ENCODE results near the gene GRIK2. TPM values are rescaled to one million over a fixed set of nuclear protein-coding genes. Genes with fewer than 3 reads are reported as not detected.

GRIK2 gene
- total RNA-seq, 1 experiment from 2014 or later, result 0.70 TPM

DNA sequence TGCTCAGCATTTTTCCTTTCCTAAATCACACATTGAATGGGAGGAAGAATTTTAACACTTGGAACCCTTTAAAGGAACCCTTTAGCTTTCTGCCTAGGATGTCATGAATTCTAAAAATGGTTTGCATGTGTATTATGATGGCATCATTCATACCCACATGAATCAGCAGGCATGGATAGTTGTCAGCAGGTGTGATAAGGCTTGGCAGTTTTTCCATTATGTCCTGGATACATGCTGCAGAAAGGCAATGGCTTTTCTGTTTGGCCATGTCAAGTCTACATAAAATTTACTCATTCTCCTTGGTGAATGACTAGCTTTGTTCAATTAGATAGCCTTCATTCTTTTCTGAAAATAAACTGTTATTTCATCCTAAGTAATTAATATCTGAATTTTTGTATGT lies 353.7 kb downstream of the GRIK2 start:
- Histone ChIP-seq H2BK120ac (ENCODE audit: low read depth, low read length, poor library complexity, severe bottlenecking) (no peak overlapping the region), H4K8ac (replicated peaks; ENCODE audit: insufficient read length, low read depth, low read length) (no peak overlapping the region), H3K79me2 (ENCODE audit: insufficient read depth, low read length) (no peaks in the 10 kb centered on the region), H3K56ac (ENCODE audit: insufficient read length, low read depth, low read length) (no peak overlapping the region), H3K18ac (ENCODE audit: insufficient read length, low read depth, low read length) (no peak overlapping the region), H4K91ac (ENCODE audit: insufficient read length, low read depth, low read length) (no peak overlapping the region), H3K79me1 (ENCODE audit: insufficient read depth, low read depth, low read length, poor library complexity, severe bottlenecking) (no peaks in the 10 kb centered on the region), H4K5ac (ENCODE audit: insufficient read length, low read depth, low read length) (no peak overlapping the region), H2BK5ac (ENCODE audit: insufficient read length, low read length) (no peak overlapping the region), H3K27me3 (ENCODE audit: insufficient read depth, low read length) (no peaks in the 10 kb centered on the region), H3K4ac (ENCODE audit: low read depth, low read length) (no peak overlapping the region), H3K14ac (ENCODE audit: insufficient read depth, low read length) (no peak overlapping the region), H2AFZ (ENCODE audit: low read length) (no peak overlapping the region), H2AK5ac (ENCODE audit: insufficient read length, low read length) (no peak overlapping the region), H3K23me2 (ENCODE audit: insufficient read length, low read depth, low read length, poor library complexity, severe bottlenecking) (no peaks in the 10 kb centered on the region), H3T11ph (ENCODE audit: low read length) (no peak overlapping the region), H4K20me1 (ENCODE audit: control insufficient read depth, insufficient read depth, insufficient read length) (no peaks in the 10 kb centered on the region), H3K4me1 (ENCODE audit: insufficient read depth, low read length) (peaks cover 2% of the 10 kb centered on the region; the same call in 1 of the 2 replicates), H2BK15ac (ENCODE audit: low read depth, low read length) (no peak overlapping the region), H3K9ac (ENCODE audit: extremely low read depth, insufficient read length, low read length) (no peak overlapping the region), H2BK12ac (ENCODE audit: insufficient read length, low read depth, low read length) (no peak overlapping the region), H3K23ac (ENCODE audit: insufficient read length, low read depth, low read length) (no peak overlapping the region), H3K9me3 (ENCODE audit: control insufficient read depth, low read depth, low read length) (no peaks in the 10 kb centered on the region), H2BK20ac (ENCODE audit: low read depth, low read length, poor library complexity, severe bottlenecking) (no peak overlapping the region), H3K27ac (ENCODE audit: insufficient read length, low read depth, low read length) (no peak overlapping the region), H3K4me2 (ENCODE audit: insufficient read depth, insufficient read length, low read length) (no peak overlapping the region)
- TF ChIP-seq, protein P1, sequence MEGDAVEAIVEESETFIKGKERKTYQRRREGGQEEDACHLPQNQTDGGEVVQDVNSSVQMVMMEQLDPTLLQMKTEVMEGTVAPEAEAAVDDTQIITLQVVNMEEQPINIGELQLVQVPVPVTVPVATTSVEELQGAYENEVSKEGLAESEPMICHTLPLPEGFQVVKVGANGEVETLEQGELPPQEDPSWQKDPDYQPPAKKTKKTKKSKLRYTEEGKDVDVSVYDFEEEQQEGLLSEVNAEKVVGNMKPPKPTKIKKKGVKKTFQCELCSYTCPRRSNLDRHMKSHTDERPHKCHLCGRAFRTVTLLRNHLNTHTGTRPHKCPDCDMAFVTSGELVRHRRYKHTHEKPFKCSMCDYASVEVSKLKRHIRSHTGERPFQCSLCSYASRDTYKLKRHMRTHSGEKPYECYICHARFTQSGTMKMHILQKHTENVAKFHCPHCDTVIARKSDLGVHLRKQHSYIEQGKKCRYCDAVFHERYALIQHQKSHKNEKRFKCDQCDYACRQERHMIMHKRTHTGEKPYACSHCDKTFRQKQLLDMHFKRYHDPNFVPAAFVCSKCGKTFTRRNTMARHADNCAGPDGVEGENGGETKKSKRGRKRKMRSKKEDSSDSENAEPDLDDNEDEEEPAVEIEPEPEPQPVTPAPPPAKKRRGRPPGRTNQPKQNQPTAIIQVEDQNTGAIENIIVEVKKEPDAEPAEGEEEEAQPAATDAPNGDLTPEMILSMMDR (conservative IDR thresholded peaks at IDR 0.05), result no peak
- DNase-seq, result no peak
- Mint-ChIP-seq H3K4me3 (no peak overlapping the region; a peak in 1 of 5 replicates), H3K27ac (peak overlapping the region in 1 of 3 experiments; percentile 17; a peak in 1 of 7 replicates), H3K4me1 (peaks cover 3 to 8% of the 10 kb centered on the region in 2 experiments), H3K27me3 (ENCODE audit: low read depth) (no peaks in the 10 kb centered on the region), H3K36me3 (ENCODE audit: insufficient read depth in 1 of 3, low read depth in 3 of 3) (peaks cover 0 to 5% (median 0%) of the 10 kb centered on the region in 3 experiments; a peak in 4 of 7 replicates), H3K9me3 (no peaks in the 10 kb centered on the region)

All from H9 (cell line).